H1 (cell line): Measurements from ENCODE around the gene FXN. TPM values are rescaled to one million over a fixed set of nuclear protein-coding genes. Genes with fewer than 3 reads are reported as not detected.

Experiments used
- KDM5A ChIP-seq: fragments of 200-600 bp; IDR thresholded peaks from 2 replicates; pipeline ENCODE4 v1.7.1; 2012; ENCODE audit warnings: mild to moderate bottlenecking, low read length, inconsistent platforms, mixed read lengths
- polyA plus RNA-seq, 7 experiments: library from polyadenylated mRNA; depleted of rRNA in 3 of 7; stranded (reverse) in 5 of 7; unstranded in 2 of 7; fragments of >200 nt in 5 of 7; fragments of 200-250 nt in 2 of 7; gene quantifications; 1 replicate in 5 of 7; 2 replicates in 1 of 7; 4 replicates in 1 of 7; pipeline versions ENCODE4 v1.2.1 to v1.2.3, GENCODE V29; 2011 to 2013; ENCODE audit warnings: missing spikeins in 2 of 7, mixed read lengths in 2 of 7
- total RNA-seq: library from RNA; stranded (reverse); fragmentation: NEBNext Ultra II Directional; extraction: Animal tissue kit (Norgen Biotek cat#: 25700); gene quantifications from 2 replicates; pipeline ENCODE4 v1.2.1, GENCODE V29; 2021
- TF ChIP-seq, protein P1 (sequence below), 3 experiments: IDR thresholded peaks; 1 replicate in 2 of 3; 2 replicates in 1 of 3; pipeline versions ENCODE4 v1.5.1 to v1.6.1; 2011; ENCODE audit warnings: low read length in 3 of 3, mild to moderate bottlenecking in 3 of 3, inconsistent platforms in 2 of 3, low read depth in 1 of 3, moderate library complexity in 1 of 3; ENCODE audit not compliant: insufficient read depth in 1 of 3; ENCODE audit errors: control extremely low read depth in 1 of 3

Gene FXN
- total and polyA plus RNA-seq, 2 of the 8 experiments (the other 6 are each of a cell fraction or from before 2014, with no cell fraction given), result 34.2 to 37.5 TPM

DNA sequence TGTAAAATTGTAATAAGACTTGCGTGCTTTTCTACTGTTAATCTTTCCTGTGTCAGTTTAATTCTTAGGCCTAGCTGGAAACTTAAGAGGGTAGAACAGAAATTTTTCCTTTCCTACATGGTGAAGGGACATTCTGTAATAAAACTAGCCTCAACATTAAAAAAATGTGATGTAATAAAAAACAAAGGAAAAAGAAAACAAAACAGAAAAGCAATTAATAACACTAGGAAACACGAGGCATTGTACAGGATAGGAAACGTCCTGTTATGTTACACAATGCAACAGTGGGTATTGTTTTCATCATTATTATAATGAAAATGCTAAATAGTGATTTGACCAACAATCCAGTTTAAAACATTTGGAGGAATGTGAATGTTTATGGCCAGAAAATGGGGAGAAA is 47.8 kb downstream of the FXN start (continued):
- TF ChIP-seq, protein P1, sequence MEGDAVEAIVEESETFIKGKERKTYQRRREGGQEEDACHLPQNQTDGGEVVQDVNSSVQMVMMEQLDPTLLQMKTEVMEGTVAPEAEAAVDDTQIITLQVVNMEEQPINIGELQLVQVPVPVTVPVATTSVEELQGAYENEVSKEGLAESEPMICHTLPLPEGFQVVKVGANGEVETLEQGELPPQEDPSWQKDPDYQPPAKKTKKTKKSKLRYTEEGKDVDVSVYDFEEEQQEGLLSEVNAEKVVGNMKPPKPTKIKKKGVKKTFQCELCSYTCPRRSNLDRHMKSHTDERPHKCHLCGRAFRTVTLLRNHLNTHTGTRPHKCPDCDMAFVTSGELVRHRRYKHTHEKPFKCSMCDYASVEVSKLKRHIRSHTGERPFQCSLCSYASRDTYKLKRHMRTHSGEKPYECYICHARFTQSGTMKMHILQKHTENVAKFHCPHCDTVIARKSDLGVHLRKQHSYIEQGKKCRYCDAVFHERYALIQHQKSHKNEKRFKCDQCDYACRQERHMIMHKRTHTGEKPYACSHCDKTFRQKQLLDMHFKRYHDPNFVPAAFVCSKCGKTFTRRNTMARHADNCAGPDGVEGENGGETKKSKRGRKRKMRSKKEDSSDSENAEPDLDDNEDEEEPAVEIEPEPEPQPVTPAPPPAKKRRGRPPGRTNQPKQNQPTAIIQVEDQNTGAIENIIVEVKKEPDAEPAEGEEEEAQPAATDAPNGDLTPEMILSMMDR (IDR thresholded peaks at IDR 0.05; ENCODE audit: control extremely low read depth in 1 of 3, insufficient read depth in 1 of 3, low read depth in 1 of 3, low read length in 3 of 3), result no peak
- no peak for TF ChIP-seq KDM5A
